ENCODE results near the gene LGALS7B. TPM values are rescaled to one million over a fixed set of nuclear protein-coding genes. Genes with fewer than 3 reads are reported as not detected.
"Not testable (repeated sequence)": the region's sequence is repeated elsewhere in the genome, so short reads cannot be mapped to it uniquely, and the experiment has no call there.

The LGALS7B gene
- polyA plus RNA-seq, 12 donors, result 0.93 to 126 (median 7.2) TPM; not detected in 6

DNA sequence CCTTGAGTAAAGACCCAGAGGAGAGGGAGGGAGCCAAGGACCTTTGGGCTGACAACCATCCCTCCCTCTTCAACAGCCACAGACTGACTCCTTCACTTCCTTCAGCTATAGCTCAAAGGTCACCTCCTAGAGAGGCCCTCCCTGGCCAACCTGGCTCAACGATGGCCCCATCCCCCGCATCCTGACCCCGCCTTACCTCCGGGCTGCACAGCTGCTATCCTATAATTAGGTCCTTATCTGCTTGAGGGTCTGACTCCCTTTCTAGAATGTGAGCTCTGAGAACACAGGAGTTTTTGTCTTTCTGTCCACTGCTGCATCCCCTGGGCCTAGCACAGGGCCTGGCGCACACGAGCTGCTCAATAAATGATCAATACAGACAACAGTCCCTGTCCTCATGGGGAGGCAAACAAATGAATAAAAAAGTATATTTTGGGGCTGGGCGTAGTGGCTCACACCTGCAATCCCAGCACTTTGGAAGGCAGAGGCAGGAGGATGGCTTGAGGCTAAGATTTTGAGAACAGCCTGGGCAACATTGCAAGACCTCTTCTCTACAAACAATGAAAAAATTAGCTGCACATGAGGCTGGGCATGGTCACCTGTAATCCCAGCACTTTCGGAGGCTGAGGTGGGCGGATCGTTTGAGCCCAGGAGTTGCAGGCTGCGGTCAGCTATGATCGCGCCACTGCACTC is 30.4 kb downstream of the LGALS7B start:
- no peak for DNase-seq

DNA sequence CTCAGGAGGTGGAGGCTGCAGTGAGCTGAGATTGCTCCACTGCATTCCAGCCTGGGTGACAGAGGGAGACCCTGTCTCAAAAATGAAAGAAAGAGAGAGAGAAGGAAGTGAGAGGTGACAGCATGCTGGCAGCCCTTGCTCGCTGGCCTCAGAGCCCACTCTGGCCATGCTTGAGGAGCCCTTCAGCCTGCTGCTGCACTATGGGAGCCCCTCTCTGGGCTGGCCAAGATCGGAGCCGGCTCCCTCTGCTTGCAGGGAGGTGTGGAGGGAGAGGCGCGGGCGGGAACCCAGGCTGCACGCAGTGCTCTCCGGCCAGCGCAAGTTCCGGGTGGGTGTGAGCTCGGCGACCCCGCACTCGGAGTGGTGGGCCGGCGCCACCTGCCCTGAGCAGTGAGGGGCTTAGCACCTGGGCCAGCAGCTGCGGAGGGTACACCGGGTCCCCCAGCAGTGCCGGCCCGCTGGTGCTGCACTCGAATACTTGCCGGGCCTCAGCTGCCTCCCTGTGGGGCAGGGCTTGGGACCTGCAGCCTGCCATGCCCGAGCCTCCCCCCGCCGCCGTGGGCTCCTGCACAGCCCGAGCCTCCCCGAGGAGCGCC is 32.3 kb downstream of the LGALS7B start:
- not testable (repeated sequence) for DNase-seq

DNA sequence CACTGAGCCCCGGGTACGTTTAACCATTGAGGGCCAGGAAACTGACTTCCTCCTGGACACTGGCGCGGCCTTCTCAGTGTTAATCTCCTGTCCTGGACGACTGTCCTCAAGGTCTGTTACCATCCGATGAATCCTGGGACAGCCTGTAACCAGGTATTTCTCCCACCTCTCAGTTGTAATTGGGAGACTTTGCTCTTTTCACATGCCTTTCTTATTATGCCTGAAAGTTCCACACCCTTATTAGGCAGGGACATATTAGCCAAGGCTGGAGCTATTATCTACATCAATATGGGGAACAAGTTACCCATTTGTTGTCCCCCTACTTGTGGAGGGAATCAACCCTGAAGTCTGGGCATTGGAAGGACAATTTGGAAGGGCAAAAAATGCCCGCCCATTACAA is 36.9 kb downstream of the LGALS7B start:
- not testable (repeated sequence) for DNase-seq

DNA sequence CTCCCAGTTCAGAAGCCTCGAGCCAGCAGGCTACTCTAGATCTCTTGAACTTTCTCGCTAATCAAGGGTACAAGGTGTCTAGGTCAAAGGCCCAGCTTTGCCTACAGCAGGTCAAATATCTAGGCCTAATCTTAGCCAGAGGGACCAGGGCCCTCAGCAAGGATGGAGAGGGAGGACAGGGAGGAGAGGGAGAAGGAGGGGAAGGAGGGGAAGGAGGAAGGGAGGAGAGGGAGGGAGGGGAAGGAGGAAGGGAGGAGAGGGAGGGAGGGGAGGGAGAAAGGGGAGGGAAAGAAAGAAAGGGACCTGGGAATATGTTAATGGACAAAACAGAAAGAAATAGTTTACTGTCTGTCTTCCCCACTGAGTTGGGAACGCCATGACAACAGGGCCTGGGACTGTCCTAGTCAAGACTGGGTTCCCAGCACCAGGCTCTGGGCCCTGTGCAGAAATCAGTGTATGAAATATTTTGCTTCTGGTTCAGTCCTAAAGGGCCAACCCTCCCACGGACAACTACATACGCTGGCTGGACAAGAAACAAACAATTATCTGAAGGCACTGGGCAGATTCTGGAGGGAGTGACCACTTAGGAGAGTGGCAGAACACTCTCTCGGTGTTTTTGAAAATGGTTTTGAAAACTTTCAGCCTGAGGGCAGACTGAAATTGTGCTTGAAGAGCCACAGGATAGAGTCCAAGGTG is 38.0 kb downstream of the LGALS7B start:
- no peak for DNase-seq

DNA sequence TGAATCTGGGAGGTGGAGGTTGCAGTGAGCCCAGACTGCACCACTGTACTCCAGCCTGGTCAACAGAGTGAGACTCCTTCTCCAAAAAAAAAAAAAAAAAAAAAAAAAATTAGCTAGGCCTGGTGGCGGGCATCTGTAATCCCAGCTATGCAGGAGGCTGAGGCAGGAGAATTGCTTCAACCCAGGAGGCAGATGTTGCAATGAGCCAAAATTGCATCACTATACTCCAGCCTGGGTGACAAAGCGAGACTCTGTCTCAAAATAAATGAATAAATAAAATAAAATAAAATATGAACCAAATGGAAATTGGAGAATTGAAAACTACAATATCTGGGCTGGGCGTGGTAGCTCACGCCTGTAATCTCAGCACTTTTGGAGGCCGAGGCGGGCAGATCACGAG is 40.2 kb downstream of the LGALS7B start:
- DNase-seq, result not testable (repeated sequence)

DNA sequence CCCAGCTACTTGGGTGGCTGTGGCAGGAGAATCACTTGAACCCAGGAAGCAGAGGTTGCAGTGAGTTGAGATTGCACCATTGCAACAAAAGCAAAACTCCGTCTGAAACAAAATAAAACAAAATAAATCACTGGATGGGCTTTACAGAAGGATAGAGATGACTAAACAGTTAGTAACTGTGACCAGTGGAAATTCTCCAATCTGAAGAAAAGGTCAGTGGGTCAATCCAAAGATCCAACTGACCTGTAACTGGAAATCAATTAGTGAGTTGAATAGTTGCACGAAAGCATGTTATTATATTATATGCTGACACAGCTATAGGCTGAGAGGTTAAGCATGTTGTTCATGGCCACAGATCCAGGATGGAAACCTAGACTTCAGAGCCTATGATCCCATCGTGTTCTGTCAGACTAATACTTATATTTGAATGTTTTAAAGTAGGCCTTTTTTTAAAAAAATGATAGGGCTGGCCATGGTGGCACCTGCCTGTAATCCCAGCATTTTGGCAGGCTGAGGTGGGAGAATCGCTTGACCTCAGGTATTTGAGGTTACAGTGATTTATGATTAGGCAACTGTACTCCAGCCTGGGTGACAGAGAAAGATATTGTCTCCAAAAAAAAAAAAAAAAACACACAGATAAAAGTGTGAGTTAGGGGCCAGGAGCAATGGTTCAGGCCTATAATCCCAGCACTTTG is 41.2 kb downstream of the LGALS7B start:
- no peak for DNase-seq

DNA sequence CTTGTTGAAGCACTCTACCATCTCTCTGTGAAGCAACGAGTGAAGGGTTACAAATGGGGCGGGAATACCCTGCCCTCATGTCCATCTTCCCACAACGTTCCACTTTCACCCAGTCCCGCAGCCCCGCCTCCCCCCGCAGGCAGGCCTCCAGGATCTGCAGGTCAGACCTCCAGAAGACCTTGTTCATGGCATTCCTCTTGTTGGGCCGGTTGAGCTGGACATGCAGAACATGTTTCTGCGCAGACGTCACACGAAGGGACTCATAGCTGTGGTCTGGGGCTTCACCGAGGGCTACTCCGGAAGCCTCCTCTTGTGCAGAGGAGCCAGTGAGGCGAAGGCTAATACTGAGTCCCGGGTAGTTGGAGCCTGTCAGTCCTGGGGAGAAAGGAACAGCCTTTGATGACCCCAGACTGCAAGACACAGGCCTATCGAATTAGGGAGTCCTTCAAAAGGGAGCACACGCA is 42.2 kb downstream of the LGALS7B start:
- DNase-seq, result no peak

DNA sequence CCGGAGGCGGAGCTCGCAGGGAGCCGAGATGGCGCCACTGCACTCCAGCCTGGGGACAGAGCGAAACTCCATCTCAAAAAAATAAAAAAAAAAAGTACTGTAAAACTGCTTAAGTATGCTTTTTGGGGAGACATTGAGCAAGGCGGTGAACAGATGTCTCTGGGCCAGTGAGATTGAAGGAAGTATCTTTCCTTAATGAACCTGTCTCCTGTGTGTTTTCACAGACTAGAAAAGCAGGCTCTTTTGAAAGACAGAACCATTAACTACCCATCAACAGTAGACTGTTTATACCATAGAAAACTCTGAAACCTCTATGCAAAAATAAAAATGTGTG is 44.1 kb downstream of the LGALS7B start:
- DNase-seq, result no peak

DNA sequence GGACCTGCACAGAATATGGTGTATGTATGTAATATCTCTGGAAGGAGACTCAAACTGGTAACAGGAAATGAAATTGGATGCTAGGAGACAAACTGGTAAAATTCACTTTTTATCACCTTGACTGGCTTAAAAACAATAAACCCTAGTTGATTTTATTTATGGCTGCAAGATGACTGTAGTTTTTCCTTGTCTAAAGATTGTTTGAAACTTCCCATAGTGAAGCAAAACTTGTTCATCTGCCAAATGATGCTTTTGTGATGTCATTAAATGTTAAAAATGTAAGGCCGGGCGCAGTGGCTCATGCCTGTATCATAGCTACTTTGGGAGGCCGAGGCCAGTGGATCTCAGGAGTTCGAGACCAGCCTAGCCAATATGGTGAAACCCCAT is 45.1 kb downstream of the LGALS7B start:
- no peak for DNase-seq

DNA sequence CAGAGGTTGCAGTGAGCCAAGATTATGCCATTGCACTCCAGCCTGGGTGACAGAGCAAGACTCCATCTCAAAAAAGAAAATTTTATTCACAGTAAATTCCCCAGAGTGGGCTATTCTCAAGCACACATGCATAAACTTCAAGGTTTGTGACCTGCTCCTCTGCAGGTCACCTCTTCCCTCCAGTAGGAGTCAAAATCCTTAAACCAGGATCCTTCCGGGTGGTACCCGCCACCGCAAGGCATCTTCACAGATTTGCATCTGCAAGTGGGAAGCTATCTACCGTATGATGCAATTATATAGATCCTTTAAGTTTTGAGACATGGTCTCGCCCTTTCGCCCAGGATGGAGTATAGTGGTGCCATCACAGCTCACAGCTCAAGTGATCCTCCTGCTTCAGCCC is 45.6 kb downstream of the LGALS7B start:
- no peak for DNase-seq

DNA sequence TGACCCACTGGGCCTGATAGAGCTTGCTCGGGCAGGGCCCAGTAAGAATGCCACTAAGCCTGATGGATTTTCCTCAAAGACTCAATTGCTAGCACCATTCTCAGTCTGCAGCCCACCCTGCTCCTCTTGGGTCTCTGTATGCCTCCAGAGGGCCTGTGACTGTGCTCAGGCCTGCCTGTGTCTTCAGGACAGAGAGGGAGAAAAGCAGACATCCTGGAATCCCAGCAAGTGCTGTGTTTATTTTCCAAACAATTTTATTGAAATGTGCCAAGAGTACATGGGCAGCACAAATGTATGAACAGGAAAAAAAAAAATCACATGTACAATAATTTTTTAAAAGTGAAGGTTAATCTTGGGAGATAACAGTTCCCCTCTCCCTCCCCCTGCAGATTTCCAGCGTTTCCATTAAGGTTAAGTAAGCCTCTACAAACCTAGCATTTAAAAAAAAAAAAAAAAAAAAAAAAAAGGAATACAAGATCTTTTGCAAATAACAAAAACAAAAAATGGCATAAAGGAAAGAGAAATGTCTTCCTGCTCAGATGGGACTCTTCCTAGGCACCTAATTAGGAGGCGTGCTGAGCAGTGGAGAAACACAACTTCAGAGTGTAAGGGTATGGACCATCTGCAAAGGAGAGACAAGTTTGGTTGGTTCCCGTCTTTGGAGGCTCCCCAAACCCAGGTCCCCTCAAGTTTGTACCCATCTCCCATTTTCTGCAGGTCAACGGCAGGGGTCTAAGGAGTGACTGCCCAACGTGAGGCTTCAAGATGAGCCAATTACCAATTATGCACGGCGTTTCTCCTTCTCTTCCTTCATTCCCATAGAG is 47.4 kb downstream of the LGALS7B start:
- no peak for DNase-seq

DNA sequence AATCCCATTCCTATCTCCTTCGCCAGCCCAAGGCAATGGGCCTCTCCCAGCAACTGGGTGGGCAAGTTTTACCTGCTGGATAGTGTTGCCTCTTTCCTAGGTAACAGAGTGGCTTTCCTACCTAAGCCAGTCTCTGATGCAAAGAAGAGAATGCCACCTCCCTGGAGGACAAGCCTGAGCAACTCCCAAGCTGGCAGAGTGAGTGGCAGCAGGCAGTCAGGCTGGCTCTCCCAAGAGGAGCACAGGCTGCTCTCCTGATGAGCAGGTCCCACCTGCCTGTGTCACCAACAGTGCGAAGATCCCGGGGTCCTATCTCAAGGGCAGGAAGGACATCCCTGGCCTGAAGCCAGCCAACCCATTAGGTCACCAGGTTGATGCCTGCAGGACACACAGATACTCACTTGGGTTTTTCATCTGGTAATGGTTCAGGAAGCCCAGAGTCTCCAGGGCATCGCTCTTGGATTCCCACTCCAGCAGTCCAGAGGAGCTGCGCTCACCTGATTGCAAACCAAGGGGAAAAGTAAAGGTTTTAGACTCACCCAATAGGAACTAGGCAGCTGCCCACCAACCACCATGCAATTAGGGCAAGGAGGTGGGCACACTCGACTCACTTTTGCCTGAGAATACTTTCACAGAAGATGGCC is 48.1 kb downstream of the LGALS7B start:
- DNase-seq, result no peak

DNA sequence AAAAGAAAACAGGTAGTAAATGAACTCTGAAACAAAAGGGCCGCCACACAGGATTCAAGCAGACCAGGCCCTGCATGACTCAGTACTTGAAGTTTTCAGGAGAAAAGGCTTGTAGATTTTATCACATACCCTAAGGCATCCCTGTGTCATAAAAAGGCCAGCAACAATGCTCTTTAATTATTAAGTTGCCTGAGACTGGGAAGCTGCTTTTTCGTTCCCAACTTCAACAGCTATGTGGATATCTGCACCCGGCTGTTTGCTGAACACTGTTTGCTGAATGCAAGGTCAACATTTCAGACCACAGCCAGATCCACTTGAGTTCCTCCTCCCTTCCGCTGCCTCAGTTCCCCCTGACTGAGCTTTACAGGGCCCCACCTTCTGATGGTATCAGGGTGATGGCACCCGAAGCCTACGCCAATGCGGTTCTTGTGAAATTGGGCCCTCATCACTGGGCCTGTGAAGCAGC is 48.7 kb downstream of the LGALS7B start:
- DNase-seq, result no peak

DNA sequence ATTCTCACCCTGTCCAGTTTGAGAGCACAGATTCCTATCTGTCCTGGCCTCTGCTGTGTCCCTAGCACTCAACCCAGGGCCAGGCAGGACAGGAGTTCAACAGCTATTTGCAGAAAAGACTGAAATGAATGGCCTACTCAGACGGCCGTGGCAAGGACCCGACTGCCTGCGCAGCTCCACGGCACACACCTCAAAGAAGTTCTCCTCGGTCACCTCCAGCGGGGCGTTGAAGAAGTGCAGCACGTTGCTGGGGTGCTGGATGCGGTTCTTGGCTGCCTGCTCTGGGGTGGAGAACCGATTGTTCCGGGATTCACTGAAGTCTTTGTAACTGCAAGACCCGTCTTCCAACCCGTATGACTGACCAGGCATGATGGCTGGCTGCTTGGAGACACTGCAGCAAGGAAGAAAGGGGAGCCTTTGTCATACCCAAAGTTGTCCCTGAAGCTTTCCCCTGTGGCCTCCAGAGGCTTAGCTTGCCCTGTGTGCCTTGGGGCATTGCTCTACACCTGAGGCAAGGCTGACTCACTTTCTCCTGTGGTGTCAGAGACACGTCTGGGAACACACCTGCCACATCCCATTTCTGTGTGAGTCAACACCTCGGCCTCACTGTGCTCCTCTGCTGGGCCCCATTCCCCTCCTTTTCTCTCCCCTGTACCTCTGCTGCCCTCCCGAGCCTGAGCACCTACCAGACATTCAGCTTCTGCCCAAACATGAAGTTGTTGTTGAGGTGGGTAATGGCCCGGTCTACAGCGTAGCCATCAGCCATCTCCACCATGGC is 49.4 kb downstream of the LGALS7B start:
- no peak for DNase-seq

DNA sequence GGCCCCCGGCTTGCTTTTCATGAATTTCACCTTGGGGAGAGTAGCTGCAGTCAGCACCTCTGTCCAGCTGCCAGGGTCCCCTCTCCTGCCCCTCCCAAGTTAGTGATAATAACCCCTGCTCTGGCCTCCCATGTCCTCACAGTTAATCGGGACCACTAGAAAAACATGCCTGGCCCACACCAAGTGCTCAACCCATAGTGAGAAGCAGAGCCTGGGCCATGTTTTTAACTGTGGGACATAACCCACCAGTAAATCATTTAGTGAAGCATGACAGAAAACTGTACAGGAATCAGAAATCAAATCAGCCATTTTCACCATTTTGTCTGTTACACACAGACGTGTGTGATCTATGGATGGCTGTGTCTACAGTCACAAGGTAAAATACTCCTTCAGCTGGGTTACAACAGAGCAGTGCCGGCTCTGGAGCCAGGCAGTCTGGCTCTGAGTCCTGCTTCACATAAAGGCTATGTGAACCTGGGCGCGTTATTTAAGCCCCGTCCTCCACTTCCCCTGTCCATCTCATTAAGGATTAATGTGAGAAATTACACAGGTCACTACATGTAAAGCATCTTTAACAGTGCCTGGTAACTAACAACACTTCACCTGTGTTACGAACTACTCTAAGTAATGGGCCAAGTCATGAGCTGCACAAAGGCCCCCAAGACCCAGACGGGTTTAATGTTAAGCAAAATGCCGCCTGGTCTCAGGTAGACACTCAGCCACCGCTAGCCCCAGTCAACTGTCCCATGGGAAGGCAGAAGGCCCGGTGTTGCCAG is 50.2 kb downstream of the LGALS7B start:
- no peak for DNase-seq

DNA sequence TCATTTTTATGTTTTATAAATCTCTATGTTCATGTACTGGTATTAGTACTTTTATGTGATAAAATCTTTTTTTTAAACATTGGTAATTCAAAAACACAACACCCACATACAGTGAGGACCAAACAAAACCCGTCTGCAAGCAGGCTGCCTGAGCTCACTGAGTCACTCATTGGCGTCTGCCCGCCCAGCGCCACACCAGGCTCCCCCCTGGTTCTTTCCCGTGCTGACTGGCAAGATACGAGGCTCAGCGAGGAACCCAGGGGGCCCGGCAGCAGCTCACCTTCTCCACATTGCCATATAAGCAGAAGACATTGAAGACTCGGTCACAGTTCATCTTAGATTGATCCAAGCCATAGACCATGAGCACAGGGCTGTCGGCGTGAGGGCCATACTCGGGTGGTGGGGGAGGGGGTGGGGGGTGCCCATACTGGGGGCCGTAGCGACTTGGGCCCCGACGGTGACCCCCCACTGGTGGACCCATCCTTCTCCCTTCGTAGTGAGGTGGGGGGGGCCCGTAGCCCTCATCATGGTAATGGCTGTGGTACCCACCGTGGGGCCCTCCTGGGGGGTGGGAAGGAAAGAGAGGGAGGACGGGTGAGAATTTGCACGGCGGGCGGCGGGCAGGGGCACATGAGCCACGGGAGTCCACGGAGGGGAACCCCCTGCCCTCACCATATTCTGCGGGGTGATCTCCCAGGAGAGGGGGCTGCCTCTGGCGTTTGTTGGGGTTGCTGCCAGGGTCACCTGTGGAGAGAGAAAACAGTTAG is 51.0 kb downstream of the LGALS7B start:
- no peak for DNase-seq

DNA sequence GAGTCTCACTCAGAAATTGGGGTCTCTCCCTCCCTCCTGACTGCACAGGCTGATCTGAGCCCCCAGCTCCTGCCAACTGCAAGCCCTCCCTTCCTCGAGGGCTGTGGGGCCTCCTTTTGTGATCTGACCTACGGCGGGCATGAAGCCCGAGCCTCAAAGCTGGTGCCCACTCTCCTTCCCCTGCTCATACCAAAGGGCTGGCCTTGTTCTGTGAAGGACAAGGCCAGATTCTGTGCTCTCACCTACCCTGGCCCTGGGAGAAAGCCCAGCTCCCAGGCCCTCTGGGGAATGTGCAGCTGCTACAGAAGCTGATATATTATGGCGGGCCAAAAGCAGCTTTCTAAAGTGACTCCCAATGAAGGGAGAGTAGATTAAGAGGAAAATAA is 51.6 kb downstream of the LGALS7B start:
- no peak for DNase-seq
